ENCODE data around the gene OTOS. TPM values are rescaled to one million over a fixed set of nuclear protein-coding genes. Genes with fewer than 3 reads are reported as not detected.

Gene OTOS
- total RNA-seq, 1 donor from 2014 or later: not detected

DNA sequence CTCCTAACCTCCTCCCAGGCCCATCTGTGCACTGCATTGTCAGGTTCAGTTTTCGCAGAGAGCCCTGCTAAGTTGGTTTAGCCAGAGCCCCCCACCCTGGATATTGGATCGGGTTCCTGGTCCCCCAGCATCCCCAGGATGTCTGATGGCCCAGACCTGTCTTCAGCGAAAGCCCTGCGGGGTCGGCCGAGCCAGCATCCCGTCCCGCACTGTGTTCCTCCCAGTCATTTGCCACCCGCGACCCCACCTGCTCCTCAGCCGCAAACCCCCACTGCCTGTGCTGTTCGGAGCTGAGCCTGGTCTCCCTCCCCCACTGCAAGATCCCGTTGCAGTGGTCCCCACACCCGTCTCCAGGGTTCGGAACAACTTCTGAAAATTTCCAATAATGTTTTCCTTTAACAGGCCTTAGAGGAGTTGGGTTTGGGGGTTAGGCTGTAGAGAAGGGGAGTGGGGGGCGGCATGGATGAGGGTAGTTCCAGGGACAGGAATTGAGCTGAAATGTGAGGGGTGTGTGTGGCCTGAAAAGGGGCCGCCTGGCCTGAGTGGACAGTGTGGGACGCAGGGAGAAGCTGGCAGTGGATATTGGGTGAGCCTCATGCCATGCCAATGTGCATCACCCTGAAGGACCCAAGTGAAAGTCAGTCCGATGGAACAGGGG, 2.7 kb downstream of the OTOS start:
- intact Hi-C loops (cut with micrococcal nuclease): loop anchor here (5.0 kb wide), 4 partner anchors 300 to 1500 kb away; partner anchors contain the start of genes ATG4B, GPC1, RNPEPL1 and THAP4

DNA sequence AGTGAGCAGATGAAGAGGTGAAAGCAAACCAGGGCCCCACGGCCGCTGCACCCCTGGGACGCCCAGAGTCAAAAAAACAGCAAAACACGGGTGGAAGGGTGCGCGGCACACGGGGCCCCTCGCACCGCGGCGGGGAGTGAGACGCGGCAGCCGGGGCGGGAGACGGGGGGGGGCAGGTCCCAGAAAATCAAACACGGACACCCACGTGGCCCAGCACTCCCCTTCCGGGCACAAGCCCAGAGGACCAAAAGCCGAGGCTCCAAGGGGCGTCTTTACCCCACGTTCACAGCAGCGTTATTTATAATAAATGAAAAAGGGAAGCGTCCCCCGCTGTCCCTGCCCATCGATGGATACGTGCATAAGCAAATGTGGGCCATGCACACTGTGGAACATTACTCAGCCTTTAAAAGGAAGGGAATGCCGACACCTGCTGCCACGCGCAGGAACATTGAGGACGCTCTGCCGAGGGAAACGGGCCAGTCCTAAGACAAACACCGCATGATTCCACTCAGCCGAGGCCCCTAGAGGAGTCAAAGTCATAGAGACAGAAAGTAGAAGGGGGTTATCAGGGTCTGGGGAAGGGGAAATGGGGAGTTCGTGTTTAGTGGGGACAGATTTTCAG, 3.7 kb downstream of the OTOS start:
- intact Hi-C loops (cut with micrococcal nuclease): loop anchor here (1.0 to 5.0 kb wide), 6 partner anchors 111 to 1501 kb away; partner anchors contain the start of genes ATG4B, GPC1, HDAC4 and NDUFA10

DNA sequence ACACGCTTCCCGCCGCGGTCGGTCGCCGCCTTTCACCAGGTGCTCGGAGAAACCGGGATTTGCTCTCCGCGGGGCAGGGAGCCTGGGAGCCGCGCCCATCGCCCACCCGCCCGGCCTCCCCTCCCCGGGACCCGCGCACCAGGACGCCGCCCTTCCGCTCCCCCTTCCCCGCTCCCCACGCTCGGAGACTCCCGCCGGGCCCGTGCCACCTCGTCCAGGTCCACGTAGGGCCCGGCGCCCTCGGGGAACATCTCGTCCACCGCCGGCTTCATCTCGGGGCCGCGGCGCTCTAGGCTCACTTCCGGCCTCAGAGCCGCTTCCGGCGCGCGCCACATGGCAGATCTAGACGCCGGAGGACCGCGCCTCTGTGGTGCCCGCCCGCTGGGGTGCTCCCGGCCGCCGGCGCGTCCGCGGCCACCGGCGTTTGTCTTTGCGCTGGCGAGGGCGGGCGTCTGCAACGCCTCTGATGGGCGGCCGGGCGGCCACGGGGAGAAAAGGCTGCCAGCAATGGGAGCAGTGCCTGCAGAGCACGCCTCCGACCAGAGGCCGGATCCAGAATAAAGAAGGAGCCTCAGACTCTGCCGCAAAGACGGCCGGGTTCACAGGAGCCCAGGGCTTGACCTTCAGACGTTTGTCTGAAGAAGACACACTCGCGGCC, 4.3 kb downstream of the OTOS start, which contains the start of gene COPS9:
COPS9 (minus strand) TSS at position 293 of the 658 bp plus-strand sequence; CDS start at position 272, 21 bp downstream.
- intact Hi-C loops (cut with micrococcal nuclease): loop anchor here (1.0 to 5.0 kb wide), 6 partner anchors 111 to 1501 kb away; partner anchors contain the start of genes ATG4B, GPC1, HDAC4 and NDUFA10

DNA sequence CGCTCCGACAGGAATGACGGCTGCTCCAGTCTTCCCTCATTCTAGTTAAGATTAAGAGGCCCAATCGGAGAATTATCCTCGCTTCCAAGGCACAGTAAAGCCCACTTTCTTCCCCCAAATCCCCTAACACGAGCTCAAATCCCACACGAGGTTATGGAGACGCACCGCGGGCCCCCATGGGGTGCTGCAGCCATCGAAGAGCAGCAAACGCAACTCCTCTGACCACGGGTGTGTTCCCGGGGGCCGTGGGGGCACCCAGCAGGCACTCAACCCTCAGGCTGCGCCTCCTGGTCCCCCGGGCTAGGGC, 4.8 kb downstream of the OTOS start:
- intact Hi-C loops (cut with micrococcal nuclease): loop anchor here (1.0 to 5.0 kb wide), 6 partner anchors 110 to 1502 kb away; partner anchors contain the start of genes ATG4B, GPC1, HDAC4 and NDUFA10

DNA sequence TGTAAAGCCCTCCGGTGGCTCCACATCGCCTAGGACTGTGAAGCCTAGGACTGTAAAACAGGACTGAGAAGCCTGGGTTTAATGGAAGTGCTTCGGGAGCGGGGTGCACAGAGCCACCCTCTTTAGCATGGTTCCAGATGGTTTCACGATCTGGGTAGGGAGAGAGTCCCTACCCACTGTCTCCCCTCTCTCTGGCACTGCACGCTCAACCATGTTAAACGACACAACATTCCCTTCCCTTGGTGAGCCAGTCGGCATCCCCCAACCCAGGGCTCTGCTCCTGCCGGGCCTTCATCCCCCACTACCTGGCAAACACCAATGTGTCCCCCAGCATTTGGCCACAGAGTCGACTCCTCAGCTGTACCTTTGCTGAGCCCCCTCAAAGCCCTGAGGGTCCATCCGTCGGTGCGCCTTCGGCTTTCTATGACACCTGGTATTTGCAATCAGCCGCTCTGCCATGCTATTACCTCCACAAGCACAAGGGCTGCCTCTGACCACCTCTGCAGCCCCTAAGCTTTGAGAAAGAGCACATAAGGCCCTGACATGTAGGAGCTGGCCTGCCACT, 5.4 kb downstream of the OTOS start:
- intact Hi-C loops (cut with micrococcal nuclease): loop anchor here (5.0 kb wide), 4 partner anchors 302 to 1502 kb away; partner anchors contain the start of genes ATG4B, GPC1, RNPEPL1 and THAP4

DNA sequence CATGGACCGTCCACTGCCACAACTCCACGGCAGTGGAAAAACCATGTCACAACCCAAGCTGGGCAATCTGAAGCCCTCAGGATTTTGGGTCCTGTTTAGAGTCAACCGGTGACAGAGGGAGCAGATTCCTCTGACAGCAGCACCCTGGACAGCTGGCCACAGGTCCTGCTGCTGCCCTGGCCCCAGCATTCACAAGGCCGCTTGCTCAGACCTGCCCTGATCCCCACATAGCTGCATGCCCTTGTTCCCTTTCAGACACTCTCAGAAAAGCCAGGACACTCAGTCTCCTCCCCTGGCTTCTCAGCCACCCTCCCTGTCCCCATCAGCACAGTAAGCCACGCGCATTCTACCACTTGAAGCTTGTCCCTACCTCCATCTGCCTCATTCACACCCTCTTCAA, 6.0 kb downstream of the OTOS start:
- intact Hi-C loops (cut with micrococcal nuclease): no loop called here

DNA sequence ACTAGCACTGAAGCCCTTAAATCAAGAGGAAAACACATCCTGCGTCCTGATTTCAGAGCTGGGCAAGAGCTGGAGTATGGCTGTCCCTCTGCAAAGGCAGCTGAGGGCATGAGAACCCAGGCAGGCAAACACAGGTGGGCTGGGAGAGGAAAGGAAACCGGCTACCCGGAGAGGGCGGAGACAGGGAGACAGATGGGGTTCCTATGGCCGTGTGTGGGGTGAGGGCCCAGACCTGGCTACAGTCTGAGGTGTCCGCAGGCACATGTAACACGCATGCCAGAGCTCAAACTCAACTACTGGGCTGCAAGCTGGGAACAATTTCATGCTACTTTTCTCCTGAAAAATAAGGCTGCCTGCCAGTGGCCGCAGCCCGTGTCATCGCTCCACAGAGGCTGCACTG, 7.1 kb downstream of the OTOS start:
- intact Hi-C loops (cut with micrococcal nuclease): no loop called here

DNA sequence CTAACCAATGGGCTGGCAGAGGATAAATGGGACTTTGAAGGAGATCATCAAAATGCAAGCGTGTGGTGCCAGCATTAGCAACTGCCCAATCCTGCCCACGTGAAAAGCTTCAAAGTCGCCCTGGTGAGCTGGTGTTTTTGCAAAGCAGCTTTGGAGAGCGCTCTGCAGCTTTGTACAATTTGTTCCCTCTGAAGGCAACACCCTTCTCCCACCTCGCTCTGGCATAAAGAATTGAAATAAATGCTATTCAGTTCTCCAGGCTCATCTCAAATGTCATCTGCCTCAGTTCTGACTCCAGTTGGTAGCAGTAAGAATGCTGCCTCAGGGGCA, 7.8 kb downstream of the OTOS start:
- intact Hi-C loops (cut with micrococcal nuclease): no loop called here

DNA sequence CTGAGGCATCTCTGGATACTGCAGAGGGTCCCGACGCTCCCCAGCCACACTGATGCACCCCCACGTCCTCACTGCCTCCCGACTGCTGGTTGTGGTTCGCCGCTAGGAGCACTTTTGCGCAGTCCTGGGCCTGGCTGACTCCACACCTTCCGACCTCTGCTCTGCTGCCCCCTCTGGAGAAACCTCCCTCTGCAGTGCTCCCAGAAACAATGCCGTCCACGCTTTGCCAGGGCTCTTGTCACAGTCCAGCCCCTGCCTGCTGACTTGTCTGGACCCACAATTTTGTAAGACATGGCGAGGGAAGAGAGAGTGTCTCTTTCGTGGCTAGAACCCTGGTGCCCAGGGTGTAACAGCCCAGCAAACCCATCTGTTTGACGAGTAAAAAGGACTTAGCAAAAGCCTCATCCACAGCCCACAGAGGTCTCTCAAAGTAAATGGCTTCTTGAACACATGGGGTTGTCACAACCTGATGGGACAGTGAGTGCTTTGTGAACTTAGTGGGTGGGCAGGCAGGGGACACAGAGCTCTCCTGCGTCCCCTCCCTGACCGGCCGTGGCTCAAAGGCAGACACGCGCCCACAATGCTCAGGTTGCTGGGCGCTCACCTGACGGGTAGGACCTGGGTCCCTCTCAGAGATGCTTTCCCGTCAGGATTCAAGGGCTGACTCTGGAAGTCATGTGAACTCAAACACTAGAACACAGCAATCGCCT, 8.4 kb downstream of the OTOS start:
- intact Hi-C loops (cut with micrococcal nuclease): no loop called here

DNA sequence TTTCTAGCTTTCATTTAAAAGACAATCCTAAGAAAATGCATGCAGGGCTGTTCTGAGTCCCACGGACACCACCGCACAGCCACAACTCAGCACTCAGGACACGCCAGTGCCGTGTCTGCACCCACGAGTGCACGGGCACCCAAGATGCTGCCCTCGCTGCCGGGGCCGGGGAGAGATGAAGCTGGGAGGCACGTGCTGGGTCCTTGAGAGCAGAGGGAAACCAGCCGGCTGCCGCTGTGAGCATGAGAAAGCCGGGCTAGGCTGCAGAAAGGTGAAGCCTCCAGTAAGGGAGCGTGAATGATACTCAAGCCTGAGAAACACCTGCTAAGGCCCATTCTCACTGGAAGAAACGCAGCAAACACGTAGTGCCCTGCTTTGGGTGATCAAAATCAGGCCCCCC, 9.2 kb downstream of the OTOS start:
- intact Hi-C loops (cut with micrococcal nuclease): no loop called here

DNA sequence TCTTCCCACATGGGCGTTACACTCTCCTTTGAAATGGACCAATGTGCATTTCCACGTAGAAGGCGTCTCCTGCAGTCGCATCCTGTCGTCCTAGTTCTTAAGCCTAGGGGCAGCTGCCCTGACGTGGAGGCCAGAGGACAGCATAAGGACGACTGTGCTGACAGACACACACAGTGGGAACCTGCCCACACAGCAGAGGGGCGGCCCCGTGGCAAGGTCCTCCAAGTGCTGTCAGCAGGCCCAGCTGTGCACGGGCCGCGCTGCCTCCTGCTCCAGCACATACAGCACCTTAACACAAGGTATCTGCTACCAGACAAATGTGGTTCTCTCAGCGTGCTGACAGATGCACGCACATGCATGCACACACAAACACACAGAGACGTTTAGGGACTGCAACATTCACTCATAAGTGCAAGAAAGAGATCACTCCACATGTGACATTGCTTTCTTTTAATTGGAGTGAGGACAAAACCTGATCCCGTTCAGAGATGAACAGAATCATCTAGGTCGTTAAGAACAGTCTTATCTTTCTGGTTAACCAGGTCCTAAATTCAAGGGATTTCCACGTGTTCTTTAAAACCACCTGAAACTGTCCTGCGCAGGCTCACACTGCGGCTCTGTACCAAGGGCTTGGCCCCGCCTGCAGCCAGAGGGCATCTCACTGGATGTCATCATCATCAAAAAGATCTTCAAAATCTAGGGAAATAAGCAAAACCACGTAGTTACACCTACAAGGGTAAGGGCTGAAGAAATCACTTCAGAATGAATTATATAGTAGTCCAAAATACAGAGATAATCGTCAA, 9.9 kb downstream of the OTOS start:
- intact Hi-C loops (cut with micrococcal nuclease): no loop called here

DNA sequence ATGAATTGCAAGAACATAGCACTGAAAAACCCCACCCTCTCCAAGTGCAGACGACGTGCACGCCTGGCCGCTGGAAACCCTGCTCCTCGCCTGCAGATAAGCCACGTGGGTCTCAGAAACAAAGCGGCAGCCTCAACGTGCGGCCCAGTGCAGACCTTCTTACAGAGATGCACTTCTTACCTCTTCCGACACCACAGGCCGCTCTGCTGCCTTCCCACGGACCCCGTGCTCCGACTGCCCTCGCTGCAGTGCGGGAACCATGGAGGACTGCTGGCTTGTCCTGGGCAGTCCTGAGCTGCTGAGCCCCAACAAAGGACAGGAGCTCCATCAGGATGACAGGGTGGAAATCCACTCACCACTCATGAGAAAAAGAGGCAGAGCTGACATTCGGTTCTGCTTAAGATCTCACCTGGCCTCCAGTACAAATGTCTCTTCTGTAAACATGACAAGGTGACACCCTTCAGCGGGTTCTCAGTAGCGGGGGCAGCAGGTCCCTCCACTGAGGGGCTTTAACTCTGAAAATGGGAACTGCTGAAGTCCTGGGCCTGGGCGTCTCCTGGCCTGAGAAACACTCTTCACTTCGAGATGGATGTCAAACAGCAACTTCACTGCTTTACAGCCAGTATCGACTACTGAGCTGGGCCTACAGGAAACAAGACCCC, 10.6 kb downstream of the OTOS start:
- intact Hi-C loops (cut with micrococcal nuclease): no loop called here

DNA sequence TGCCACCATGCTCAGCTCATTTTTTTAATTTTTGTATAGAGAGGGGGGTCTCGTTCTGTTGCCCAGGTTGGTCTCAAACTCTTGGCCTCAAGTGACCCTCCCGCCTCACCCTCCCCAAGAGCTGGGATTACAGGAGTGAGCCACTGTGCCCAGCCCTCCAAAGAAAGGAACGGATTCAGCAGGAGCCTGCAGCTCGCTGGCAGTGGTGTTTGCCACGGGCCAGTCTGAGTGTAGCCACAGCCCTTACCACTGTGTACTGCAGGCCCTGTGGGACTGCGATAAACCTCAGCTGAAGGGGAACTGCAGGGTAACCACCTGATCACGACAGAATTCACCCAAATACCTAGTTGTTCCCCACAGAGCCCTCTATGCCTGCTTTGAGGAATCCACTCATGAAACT, 11.1 kb downstream of the OTOS start:
- intact Hi-C loops (cut with micrococcal nuclease): no loop called here

DNA sequence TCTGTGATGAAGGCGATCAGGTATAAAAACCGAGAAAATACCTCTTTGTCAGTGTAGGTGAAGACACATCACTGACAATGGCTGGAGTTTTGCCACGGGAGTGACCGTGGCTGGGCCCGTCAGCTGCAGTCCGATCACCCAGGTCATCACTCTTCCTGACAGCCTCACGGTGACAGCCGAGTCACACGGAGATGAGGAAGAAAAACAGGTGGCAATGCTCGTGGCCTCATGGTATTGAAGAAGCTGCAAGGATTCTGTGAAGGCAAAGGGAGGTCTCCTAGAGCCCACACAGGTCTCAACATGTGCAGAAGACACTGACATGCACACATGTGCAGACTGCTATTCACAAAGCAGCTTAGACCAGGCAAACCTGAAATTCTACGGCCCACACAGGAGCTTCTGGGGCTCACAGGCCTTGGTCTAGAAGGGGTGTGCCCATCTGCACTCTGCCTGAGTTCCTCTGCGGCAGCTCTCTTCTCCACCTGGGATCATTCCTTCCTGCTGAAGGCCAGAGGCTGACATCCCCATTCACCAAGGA, 11.8 kb downstream of the OTOS start:
- intact Hi-C loops (cut with micrococcal nuclease): no loop called here

DNA sequence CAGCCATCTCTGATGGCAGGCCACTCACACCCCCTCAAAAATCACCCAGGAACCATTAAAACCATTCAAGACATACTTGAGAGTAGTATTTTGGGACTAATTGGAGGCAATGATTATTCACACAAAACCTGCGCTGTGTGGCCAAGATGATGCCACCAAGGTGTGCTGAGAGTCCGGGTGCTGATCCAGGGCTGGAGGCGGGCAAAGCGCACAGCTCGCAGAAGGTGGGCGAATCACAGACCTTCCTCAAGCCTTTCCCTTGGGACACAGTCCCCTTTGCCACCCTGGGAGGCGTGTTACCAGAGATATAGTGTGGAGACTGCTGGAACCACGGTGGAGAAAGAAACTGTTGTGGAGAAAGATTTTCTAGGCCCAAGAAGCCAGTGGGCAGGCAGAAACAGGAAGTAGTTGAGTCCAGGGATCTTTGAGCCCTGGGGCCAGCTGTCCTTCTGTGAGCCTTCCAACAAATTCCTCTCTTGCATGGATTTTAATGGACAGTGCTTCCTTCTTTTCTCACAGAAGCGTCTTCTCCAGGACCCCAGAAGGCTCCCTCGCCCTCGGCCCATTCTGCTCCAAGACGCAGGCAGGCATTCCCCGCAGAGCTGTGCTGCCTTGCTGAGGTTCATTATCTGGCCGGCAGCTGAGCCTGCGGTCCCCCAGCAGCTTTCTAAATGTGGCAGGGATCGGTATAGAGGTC, 12.4 kb downstream of the OTOS start:
- intact Hi-C loops (cut with micrococcal nuclease): no loop called here

DNA sequence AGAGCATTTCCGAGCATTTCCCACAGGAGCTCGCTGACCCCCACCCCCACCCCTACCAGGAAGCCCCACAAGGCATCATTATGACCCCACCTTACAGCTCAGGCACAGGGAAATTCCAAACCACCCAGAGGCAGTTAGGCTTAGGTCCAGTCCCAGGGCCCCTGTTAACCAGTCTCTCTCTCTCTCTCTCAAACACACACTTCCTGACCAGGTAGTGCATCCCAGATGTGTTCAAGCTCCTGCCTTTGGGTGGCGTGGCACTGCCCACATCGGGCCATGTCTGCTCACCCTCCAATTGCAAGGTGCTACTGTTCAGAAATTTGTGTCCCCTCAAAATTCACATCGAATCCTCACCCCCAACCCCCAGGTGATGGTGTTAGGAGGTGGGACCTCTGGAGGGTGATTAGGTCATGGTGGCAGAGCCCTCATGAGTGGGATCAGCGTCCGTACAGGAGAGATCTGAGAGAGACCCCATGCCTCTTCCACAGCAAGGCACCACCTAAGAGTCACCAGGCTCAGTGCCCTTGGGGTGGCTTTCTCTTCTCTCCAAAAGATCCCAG, 13.2 kb downstream of the OTOS start:
- intact Hi-C loops (cut with micrococcal nuclease): no loop called here

DNA sequence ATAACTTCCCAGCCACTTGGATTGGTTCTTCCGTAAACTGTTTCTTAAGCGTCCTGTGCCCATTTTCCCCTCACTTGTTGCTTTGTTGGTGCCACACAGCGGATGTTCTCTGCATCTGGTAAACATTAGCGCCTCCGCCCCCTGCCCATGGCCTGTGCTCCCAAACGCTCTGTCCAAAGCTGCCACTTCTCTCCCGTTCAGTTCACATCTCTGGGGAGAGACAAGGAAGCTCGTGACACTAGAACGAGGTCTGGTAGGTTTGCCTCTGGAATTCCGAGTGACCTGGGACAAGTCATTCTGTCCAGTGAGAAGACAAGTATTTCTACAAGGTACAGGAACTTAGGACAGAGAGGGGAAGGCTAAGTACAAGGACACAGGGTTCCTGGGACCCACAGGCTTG, 13.7 kb downstream of the OTOS start:
- intact Hi-C loops (cut with micrococcal nuclease): no loop called here

DNA sequence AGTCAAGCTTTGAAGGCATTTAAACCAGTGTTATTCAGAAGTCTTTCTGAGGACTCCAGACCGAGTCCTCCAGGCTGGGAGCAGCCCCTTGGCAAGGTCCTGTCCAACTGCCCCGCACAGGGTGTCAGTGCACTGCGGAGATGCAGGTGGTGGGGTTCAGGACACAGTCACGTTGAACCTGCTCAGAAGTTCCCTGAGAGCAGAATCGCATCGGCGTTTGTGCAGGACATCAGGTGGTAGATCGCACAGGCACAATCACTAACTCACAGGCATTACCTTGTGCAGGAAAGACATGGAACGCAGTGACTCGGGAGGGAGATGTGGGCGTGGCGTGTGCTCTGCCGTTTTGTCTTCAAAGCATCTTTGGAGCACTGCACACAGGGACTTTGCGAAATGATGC, 14.7 kb downstream of the OTOS start:
- intact Hi-C loops (cut with micrococcal nuclease): no loop called here

DNA sequence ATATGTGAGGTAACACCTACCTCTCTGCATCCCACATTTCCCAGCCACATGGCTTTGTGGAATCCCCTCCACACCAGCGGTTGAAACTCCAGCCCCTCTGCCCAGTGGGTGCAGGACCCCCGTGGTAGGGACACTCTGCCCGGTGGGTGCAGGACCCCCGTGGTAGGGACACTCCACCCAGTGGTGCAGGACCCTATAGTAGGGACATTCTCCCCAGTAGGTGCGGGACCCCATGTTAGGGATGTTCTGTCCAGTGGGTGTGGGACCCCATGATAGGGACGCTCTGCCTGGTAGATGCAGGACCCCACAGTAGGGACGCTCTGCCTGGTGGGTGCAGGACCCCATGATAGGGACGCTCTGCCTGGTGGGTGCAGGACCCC, 15.8 kb downstream of the OTOS start:
- intact Hi-C loops (cut with micrococcal nuclease): no loop called here
